ENCODE results near the gene ZNF157.
"Not testable (repeated sequence)": the region's sequence is repeated elsewhere in the genome, so short reads cannot be mapped to it uniquely, and the experiment has no call there.

Gene ZNF157

DNA sequence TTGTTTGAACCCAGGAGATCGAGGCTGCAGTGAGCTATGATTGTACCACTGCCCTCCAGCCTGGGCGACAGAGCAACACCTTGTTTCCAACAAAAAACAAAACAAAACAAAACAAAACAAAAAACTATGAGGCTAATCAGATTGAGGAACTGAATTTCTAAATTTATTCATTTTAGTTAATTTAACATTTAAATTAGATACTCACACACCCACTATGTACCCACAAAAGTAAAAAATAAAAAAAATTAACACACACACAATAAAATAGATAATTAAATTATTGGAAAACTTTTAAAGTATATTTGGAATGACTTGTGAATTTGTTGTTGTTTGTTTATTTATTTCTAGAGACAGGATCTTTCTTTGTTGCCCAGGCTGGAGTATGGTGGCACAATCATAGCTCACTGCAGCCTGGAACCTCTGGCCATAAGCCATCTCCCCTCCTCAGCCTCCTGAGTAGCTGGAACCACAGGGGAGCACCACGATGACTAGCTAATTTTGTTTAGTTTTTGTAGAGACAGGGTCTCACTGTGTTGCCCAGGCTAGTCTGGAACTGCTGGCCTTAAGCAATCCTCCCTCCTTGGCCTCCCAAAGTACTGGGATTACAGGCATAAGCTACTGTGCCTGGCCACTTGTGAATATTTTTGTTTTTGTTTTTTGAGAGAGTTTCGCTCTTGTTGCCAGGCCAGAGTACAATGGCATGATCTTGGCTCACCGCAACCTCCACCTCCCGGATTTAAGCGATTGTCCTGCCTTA, 9.8 kb upstream of the ZNF157 start:
- no peak for TF ChIP-seq ZFX (IDR thresholded peaks at IDR 0.05)
- TF ChIP-seq CTCF (conservative IDR thresholded peaks at IDR 0.05) = no peak
- peak overlapping the region; percentile 48; the same call in 1 of the 2 replicates for H3K27ac ChIP-seq

- TF ChIP-seq ZFX (IDR thresholded peaks at IDR 0.05) = no peak
- no peak for TF ChIP-seq CTCF (conservative IDR thresholded peaks at IDR 0.05)
- H3K27ac ChIP-seq = peak overlapping the region; percentile 56
Measured at GRCh38 chrX:47361538-47362511, 8.6 kb upstream of the ZNF157 start.

GRCh38 chrX:47366041-47366722, 4.2 kb upstream of the ZNF157 start:
- no peak for TF ChIP-seq ZFX (IDR thresholded peaks at IDR 0.05)
- TF ChIP-seq CTCF (conservative IDR thresholded peaks at IDR 0.05) = no peak
- no peak overlapping the region for H3K27ac ChIP-seq

DNA sequence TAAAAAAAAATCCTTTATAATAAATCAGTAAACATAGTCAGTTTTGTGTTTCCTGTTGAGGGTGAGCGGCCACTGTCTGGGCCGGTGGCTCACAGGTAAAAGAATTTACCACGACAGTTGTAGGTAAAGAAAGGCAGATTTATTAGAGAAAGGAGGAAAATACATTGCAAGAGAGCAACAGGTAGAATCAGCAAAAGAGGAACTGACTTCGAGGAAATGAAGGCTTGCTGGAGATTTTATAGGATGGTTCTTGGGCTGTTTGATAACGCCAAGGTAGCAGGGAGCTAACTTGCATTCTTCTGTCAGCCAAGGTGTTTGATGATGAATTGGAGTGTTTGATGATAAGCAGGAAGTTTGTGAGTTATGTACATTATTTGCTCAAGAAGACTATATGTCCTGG, 2.8 kb downstream of the ZNF157 start:
- TF ChIP-seq CTCF (conservative IDR thresholded peaks at IDR 0.05) = no peak
- TF ChIP-seq ZFX (IDR thresholded peaks at IDR 0.05) = no peak
- no peak overlapping the region for H3K27ac ChIP-seq

GRCh38 chrX:47380268-47380667, 9.9 kb downstream of the ZNF157 start:
- no peak for TF ChIP-seq ZFX (IDR thresholded peaks at IDR 0.05)
- no peak for TF ChIP-seq CTCF (conservative IDR thresholded peaks at IDR 0.05)
- H3K27ac ChIP-seq = no peak overlapping the region

DNA sequence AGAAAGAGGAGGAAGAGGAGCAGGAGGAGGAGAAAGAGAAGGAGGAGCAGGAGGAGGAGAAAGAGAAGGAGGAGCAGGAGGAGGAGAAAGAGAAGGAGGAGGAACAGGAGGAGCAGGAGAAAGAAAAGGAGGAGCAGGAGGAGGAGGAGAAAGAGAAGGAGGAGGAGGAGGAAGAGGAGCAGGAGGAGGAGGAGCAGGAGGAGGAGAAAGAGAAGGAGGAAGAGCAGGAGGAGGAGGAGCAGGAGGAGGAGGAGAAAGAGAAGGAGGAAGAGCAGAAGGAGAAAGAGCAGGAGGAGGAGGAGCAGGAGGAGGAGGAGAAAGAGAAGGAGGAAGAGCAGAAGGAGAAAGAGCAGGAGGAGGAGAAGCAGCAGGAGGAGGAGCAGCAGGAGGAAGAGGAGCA, 10.5 kb downstream of the ZNF157 start:
- H3K27ac ChIP-seq = not testable (repeated sequence)

- no peak for TF ChIP-seq ZFX (IDR thresholded peaks at IDR 0.05)
- TF ChIP-seq CTCF (conservative IDR thresholded peaks at IDR 0.05) = peak; percentile 85
- no peak overlapping the region for H3K27ac ChIP-seq
Measured at GRCh38 chrX:47384502-47384901, 14.1 kb downstream of the ZNF157 start.

Measured in C4-2B (cell line).